WTC11 (cell line): ENCODE results near the gene PRKN. TPM values are rescaled to one million over a fixed set of nuclear protein-coding genes. Genes with fewer than 3 reads are reported as not detected.

Source experiments
- ATAC-seq: fragments of 200-7000 bp; cut with Tn5 transposase; 2 replicates; pipeline ENCODE4 v1.10.0; 2021; ENCODE audit warnings: mild to moderate bottlenecking, moderate library complexity
- CTCF ChIA-PET: fragments of 300-600 bp; sonication (Branson Sonifier 250); formaldehyde crosslinking; loops from one replicate; lab custom pipeline; 2021; ENCODE audit warnings: antibody characterized with exemption; lab: Charles Lee
- POLR2A ChIA-PET: fragments of 350-600 bp; sonication (Branson Sonifier 250); formaldehyde crosslinking; loops from one replicate; lab custom pipeline; 2021; ENCODE audit warnings: antibody characterized with exemption; lab: Charles Lee
- DNase-seq: peaks from one replicate; pipeline ENCODE4 v3.0.0; 2021; ENCODE audit warnings: low spot score
- H3K27ac Mint-ChIP-seq: 2 replicates; pipeline ENCODE4 v1.8.0; 2021; ENCODE audit warnings: mixed read lengths
- H3K27me3 Mint-ChIP-seq: 2 replicates; pipeline ENCODE4 v1.8.0; 2021; ENCODE audit warnings: low read depth, mild to moderate bottlenecking, moderate library complexity, mixed read lengths
- H3K36me3 Mint-ChIP-seq: 2 replicates; pipeline ENCODE4 v1.8.0; 2021; ENCODE audit warnings: mixed read lengths
- H3K4me1 Mint-ChIP-seq: 2 replicates; pipeline ENCODE4 v1.8.0; 2022; ENCODE audit warnings: mixed read lengths
- H3K4me3 Mint-ChIP-seq: 2 replicates; pipeline ENCODE4 v1.8.0; 2021; ENCODE audit warnings: mild to moderate bottlenecking, moderate library complexity, mixed read lengths
- H3K9me3 Mint-ChIP-seq: 2 replicates; pipeline ENCODE4 v1.8.0; 2021; ENCODE audit warnings: mixed read lengths
- AR ChIP-seq: fragments of 250-450 bp; sonication (Bioruptor Pico); IDR thresholded peaks from 2 replicates; pipeline ENCODE4 v1.9.0; 2021; ENCODE audit warnings: mild to moderate bottlenecking
- EMX1 ChIP-seq: fragments of 250-450 bp; sonication (Bioruptor Pico); IDR thresholded peaks from 2 replicates; pipeline ENCODE4 v1.8.0; 2021; ENCODE audit warnings: mild to moderate bottlenecking
- ESRRA ChIP-seq: sonication (generic); formaldehyde crosslinking; IDR thresholded peaks from 2 replicates; pipeline ENCODE4 v1.8.1; 2022; ENCODE audit warnings: mild to moderate bottlenecking, missing genetic modification reagents, borderline replicate concordance
- FOXK1 ChIP-seq: sonication (generic); formaldehyde crosslinking; IDR thresholded peaks from 2 replicates; pipeline ENCODE4 v1.8.0; 2022; ENCODE audit warnings: mild to moderate bottlenecking, moderate library complexity, missing genetic modification reagents
- FOXP1 ChIP-seq: sonication (generic); formaldehyde crosslinking; IDR thresholded peaks from 2 replicates; pipeline ENCODE4 v1.8.0; 2022; ENCODE audit warnings: missing genetic modification reagents, mild to moderate bottlenecking, moderate library complexity, borderline replicate concordance
- GRHL2 ChIP-seq: fragments of 250-450 bp; sonication (Bioruptor Pico); IDR thresholded peaks from 2 replicates; pipeline ENCODE4 v1.8.0; 2022; ENCODE audit warnings: mild to moderate bottlenecking, moderate library complexity; ENCODE audit not compliant: insufficient replicate concordance, severe bottlenecking
- GTF2I ChIP-seq: fragments of 250-450 bp; sonication (Bioruptor Pico); conservative IDR thresholded peaks from 2 replicates; pipeline ENCODE4 v1.4.0; 2021; ENCODE audit warnings: mild to moderate bottlenecking
- MLX ChIP-seq: sonication (generic); formaldehyde crosslinking; IDR thresholded peaks from 2 replicates; pipeline ENCODE4 v1.8.1; 2023; ENCODE audit warnings: mild to moderate bottlenecking, missing genetic modification reagents, moderate library complexity
- NR3C1 ChIP-seq: sonication (generic); formaldehyde crosslinking; conservative IDR thresholded peaks from 2 replicates; pipeline ENCODE4 v1.8.1; 2023; ENCODE audit warnings: low read depth, mild to moderate bottlenecking, missing genetic modification reagents
- SMAD3 ChIP-seq: sonication (generic); formaldehyde crosslinking; IDR thresholded peaks from 2 replicates; pipeline ENCODE4 v1.8.0; 2022; ENCODE audit warnings: missing genetic modification reagents, mild to moderate bottlenecking, borderline replicate concordance
- SMAD4 ChIP-seq: sonication (generic); formaldehyde crosslinking; IDR thresholded peaks from 2 replicates; pipeline ENCODE4 v1.8.0; 2022; ENCODE audit warnings: mild to moderate bottlenecking, missing genetic modification reagents
- SOX15 ChIP-seq: fragments of 250-450 bp; sonication (Bioruptor Pico); IDR thresholded peaks from 2 replicates; pipeline ENCODE4 v1.9.0; 2021; ENCODE audit warnings: mild to moderate bottlenecking
- TP53 ChIP-seq: sonication (generic); formaldehyde crosslinking; IDR thresholded peaks from 2 replicates; pipeline ENCODE4 v1.8.1; 2023; ENCODE audit warnings: mild to moderate bottlenecking, missing genetic modification reagents
- USF2 ChIP-seq: sonication (generic); formaldehyde crosslinking; IDR thresholded peaks from 2 replicates; pipeline ENCODE4 v1.8.1; 2023; ENCODE audit warnings: mild to moderate bottlenecking, missing genetic modification reagents, moderate library complexity
- ZBTB43 ChIP-seq: sonication (generic); formaldehyde crosslinking; IDR thresholded peaks from 2 replicates; pipeline ENCODE4 v1.8.1; 2023; ENCODE audit warnings: mild to moderate bottlenecking, missing genetic modification reagents
- ZNF121 ChIP-seq: sonication (generic); formaldehyde crosslinking; IDR thresholded peaks from 2 replicates; pipeline ENCODE4 v1.8.0; 2023; ENCODE audit warnings: missing genetic modification reagents
- ZNF138 ChIP-seq: sonication (generic); formaldehyde crosslinking; conservative IDR thresholded peaks from 2 replicates; pipeline ENCODE4 v1.8.1; 2022; ENCODE audit warnings: mild to moderate bottlenecking, moderate library complexity, missing genetic modification reagents
- ZNF317 ChIP-seq: sonication (generic); formaldehyde crosslinking; IDR thresholded peaks from 2 replicates; pipeline ENCODE4 v1.8.1; 2023; ENCODE audit warnings: low read depth, mild to moderate bottlenecking, moderate library complexity, missing genetic modification reagents, borderline replicate concordance
- ZNF423 ChIP-seq: fragments of 250-450 bp; sonication (Bioruptor Pico); IDR thresholded peaks from 2 replicates; pipeline ENCODE4 v2.1.2; 2022; ENCODE audit warnings: mild to moderate bottlenecking, moderate library complexity
- total RNA-seq: library from RNA; stranded (reverse); gene quantifications from 3 replicates; pipeline ENCODE4 v1.2.3, GENCODE V29; 2021
- TF ChIP-seq, protein P1 (sequence below): sonication (generic); formaldehyde crosslinking; IDR thresholded peaks from 2 replicates; pipeline ENCODE4 v1.8.1; 2022; ENCODE audit warnings: mild to moderate bottlenecking, moderate library complexity, missing genetic modification reagents
- TF ChIP-seq, protein P2 (sequence below): sonication (generic); formaldehyde crosslinking; IDR thresholded peaks from 2 replicates; pipeline ENCODE4 v1.8.1; 2022; ENCODE audit warnings: low read depth, mild to moderate bottlenecking, moderate library complexity, missing genetic modification reagents, borderline replicate concordance

The PRKN gene
- total RNA-seq, 1 experiment from 2014 or later, result 0.59 TPM

GRCh38 chr6:162618448-162619002 is 109.0 kb downstream of the PRKN start (continued):
- no peak for TF ChIP-seq GRHL2 (CRISPR knock-in tag)
- no peak for TF ChIP-seq SMAD4 (CRISPR knock-in tag)
- no peak for TF ChIP-seq ZNF317 (CRISPR knock-in tag)
- no peak for TF ChIP-seq ZNF423
- no peak for TF ChIP-seq TP53 (CRISPR knock-in tag)

DNA sequence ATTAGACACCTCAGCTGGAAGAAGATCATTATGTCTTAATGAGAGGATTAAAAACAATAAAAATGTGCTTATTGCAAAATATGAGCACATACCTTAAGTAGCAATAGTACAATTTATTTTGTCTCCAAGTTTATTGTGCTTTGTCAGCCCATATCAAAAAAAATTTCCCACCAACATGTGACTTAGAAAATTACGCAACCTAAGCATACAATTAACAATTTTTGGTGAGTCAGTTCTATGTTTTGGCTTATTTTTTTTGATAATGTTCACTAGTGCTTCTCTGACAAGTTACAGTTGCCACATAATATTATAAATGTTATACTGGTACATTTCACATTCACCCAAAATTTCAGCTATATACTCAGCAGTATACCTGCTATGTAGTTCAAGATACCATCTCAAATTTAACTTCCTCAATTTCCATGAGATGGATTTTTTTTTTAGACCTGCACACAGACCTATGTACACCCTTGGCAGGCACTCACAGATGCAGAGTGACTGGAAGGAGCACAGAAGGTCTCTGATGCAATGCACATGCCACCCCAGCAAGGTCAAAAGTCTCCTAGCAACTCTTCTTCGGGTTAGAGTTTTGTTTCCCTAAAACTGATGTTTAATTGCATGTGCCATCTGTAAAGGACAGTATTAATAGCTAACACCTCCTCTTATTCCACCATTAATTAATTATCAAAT is 112.4 kb downstream of the PRKN start:
- POLR2A ChIA-PET, result no interaction called here
- ATAC-seq, result no peak
- no peaks in the 10 kb centered on the region for H3K4me1 Mint-ChIP-seq
- DNase-seq, result no peak
- CTCF ChIA-PET, result no interaction called here
- H3K27me3 Mint-ChIP-seq, result no peaks in the 10 kb centered on the region
- no peaks in the 10 kb centered on the region for H3K36me3 Mint-ChIP-seq
- no peak overlapping the region for H3K4me3 Mint-ChIP-seq
- H3K9me3 Mint-ChIP-seq, result peaks cover 3% of the 10 kb centered on the region; the same call in 1 of the 2 replicates
- TF ChIP-seq, protein P1, sequence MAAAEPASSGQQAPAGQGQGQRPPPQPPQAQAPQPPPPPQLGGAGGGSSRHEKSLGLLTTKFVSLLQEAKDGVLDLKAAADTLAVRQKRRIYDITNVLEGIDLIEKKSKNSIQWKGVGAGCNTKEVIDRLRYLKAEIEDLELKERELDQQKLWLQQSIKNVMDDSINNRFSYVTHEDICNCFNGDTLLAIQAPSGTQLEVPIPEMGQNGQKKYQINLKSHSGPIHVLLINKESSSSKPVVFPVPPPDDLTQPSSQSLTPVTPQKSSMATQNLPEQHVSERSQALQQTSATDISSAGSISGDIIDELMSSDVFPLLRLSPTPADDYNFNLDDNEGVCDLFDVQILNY (CRISPR knock-in tag), result no peak
- TF ChIP-seq FOXP1 (CRISPR knock-in tag) (no peak), MLX (CRISPR knock-in tag) (no peak), ZBTB43 (no peak), USF2 (no peak), ZNF121 (no peak), ESRRA (CRISPR knock-in tag) (no peak), FOXK1 (CRISPR knock-in tag) (no peak)
- TF ChIP-seq, protein P2, sequence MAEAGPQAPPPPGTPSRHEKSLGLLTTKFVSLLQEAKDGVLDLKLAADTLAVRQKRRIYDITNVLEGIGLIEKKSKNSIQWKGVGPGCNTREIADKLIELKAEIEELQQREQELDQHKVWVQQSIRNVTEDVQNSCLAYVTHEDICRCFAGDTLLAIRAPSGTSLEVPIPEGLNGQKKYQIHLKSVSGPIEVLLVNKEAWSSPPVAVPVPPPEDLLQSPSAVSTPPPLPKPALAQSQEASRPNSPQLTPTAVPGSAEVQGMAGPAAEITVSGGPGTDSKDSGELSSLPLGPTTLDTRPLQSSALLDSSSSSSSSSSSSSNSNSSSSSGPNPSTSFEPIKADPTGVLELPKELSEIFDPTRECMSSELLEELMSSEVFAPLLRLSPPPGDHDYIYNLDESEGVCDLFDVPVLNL, result no peak
- H3K27ac Mint-ChIP-seq, result no peak overlapping the region

GRCh38 chr6:162613310-162613709 is 114.3 kb downstream of the PRKN start:
- ChIA-PET POLR2A (no interaction called here), CTCF (interaction anchor here (1.0 kb wide), 1 partner anchor 10 kb away, joined by 3 read pairs; no protein-coding TSS in a partner anchor)
- peaks cover 3% of the 10 kb centered on the region; the same call in 1 of the 2 replicates for H3K9me3 Mint-ChIP-seq
- DNase-seq (no peak), ATAC-seq (no peak)
- no peaks in the 10 kb centered on the region for H3K4me1 Mint-ChIP-seq
- H3K36me3 Mint-ChIP-seq, result no peaks in the 10 kb centered on the region
- H3K4me3 Mint-ChIP-seq, result no peak overlapping the region
- no peak overlapping the region for H3K27ac Mint-ChIP-seq
- no peaks in the 10 kb centered on the region for H3K27me3 Mint-ChIP-seq
- no peak for TF ChIP-seq ZNF138 (CRISPR knock-in tag)
- no peak for TF ChIP-seq NR3C1 (CRISPR knock-in tag)
- no peak for TF ChIP-seq SOX15 (CRISPR knock-in tag)
- TF ChIP-seq EMX1, result no peak
- no peak for TF ChIP-seq AR (CRISPR knock-in tag)
- no peak for TF ChIP-seq GTF2I (CRISPR knock-in tag)
- TF ChIP-seq ZNF121, result no peak
- no peak for TF ChIP-seq SMAD3
